Sigmoid colon (tissue), 4 donors: ENCODE results near the gene GPANK1.

Source experiments
- CTCF ChIP-seq, 4 experiments: fragments of 450-650 bp in 3 of 4; fragments of 200-600 bp in 1 of 4; IDR thresholded peaks; one replicate each; pipeline ENCODE4 v1.5.1; 2016 to 2019; ENCODE audit warnings: antibody characterized with exemption in 4 of 4, mild to moderate bottlenecking in 3 of 4, moderate library complexity in 2 of 4
- POLR2AphosphoS5 ChIP-seq, 4 donors: sonication (generic); formaldehyde crosslinking; IDR thresholded peaks; one replicate each; pipeline ENCODE4 v1.6.1; 2017; ENCODE audit warnings: antibody characterized with exemption in 4 of 4

GRCh38 chr6:31657406-31658157, 7.2 kb downstream of the GPANK1 start:
- no peak for TF ChIP-seq CTCF (IDR thresholded peaks at IDR 0.05)
- TF ChIP-seq POLR2AphosphoS5 (IDR thresholded peaks at IDR 0.05) = no peak
